ENCODE data around the gene TBC1D24. TPM values are rescaled to one million over a fixed set of nuclear protein-coding genes. Genes with fewer than 3 reads are reported as not detected.
A peak's percentile ranks its signal among the peaks of the same experiment; 100 is the strongest.

The TBC1D24 gene
- total and polyA plus RNA-seq, 9 of the 15 experiments (the other 6 are each of a cell fraction or from before 2014, with no cell fraction given), result 1.7 to 22.6 (median 7.2) TPM

DNA sequence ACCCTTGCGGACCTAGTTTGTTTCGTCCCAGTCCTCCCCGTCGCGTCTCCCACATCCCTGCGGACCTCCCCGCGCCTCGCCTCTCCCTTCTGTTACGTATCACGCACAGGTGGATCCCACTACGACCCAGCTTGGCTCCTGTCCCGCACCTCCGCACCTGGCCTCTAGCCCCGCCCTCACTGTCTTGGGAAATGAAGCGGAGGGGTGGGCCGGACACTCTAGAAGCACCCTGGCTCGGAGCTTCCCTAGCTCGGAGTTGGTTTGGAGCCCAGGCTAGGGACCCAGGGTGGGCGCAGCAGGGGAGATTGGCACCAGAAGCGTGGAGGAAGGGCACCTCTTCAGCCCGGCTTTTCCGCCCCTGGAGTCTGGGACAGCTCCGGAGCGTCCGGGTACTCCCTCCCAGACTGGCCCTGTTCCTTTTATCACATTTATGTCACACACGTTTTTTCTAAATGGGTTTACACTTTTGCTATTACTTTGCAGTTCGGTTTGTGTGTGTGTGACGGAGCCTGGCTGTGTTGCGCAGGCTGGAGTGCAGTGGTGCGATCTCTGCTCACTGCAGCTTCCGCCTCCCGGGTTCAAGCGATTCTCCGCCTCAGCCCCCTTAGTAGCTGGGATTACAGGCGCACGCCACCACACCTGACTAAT lies 57.7 kb downstream of the TBC1D24 start (continued):
- TF ChIP-seq ZNF408 (CRISPR knock-in tag; IDR thresholded peaks at IDR 0.05; ENCODE audit: low read depth) (no peak), ZFX (CRISPR knock-in tag; IDR thresholded peaks at IDR 0.05) (peak; percentile 52), ZNF511 (CRISPR knock-in tag; IDR thresholded peaks at IDR 0.05) (0 out of 2 replicates have a peak, but pooled peaks have one; percentile 14), ZNF445 (CRISPR knock-in tag; IDR thresholded peaks at IDR 0.05; ENCODE audit: low read depth) (no peak), ETV1 (tag; conservative IDR thresholded peaks at IDR 0.05; ENCODE audit: low read depth) (no peak), ZNF232 (CRISPR knock-in tag; IDR thresholded peaks at IDR 0.05) (no peak), ZNF449 (CRISPR knock-in tag; IDR thresholded peaks at IDR 0.05) (no peak), MBD1 (CRISPR knock-in tag; IDR thresholded peaks at IDR 0.05) (no peak), HNRNPH1 (optimal IDR thresholded peaks at IDR 0.05; ENCODE audit: low read depth, low read length) (no peak), NFATC3 (IDR thresholded peaks at IDR 0.05) (no peak), ILK (tag; IDR thresholded peaks at IDR 0.05; ENCODE audit: borderline replicate concordance, low read depth) (no peak), RBM17 (IDR thresholded peaks at IDR 0.05; ENCODE audit: borderline replicate concordance, low read depth, low read length) (no peak), NFE2 (IDR thresholded peaks at IDR 0.05; ENCODE audit: low read depth) (no peak)
- TF ChIP-seq, protein P1, sequence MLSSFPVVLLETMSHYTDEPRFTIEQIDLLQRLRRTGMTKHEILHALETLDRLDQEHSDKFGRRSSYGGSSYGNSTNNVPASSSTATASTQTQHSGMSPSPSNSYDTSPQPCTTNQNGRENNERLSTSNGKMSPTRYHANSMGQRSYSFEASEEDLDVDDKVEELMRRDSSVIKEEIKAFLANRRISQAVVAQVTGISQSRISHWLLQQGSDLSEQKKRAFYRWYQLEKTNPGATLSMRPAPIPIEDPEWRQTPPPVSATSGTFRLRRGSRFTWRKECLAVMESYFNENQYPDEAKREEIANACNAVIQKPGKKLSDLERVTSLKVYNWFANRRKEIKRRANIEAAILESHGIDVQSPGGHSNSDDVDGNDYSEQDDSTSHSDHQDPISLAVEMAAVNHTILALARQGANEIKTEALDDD (IDR thresholded peaks at IDR 0.05), result no peak
- TF ChIP-seq, protein P2, sequence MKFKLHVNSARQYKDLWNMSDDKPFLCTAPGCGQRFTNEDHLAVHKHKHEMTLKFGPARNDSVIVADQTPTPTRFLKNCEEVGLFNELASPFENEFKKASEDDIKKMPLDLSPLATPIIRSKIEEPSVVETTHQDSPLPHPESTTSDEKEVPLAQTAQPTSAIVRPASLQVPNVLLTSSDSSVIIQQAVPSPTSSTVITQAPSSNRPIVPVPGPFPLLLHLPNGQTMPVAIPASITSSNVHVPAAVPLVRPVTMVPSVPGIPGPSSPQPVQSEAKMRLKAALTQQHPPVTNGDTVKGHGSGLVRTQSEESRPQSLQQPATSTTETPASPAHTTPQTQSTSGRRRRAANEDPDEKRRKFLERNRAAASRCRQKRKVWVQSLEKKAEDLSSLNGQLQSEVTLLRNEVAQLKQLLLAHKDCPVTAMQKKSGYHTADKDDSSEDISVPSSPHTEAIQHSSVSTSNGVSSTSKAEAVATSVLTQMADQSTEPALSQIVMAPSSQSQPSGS (CRISPR knock-in tag; IDR thresholded peaks at IDR 0.05), result no peak
